Tibial nerve (tissue), 4 donors: ENCODE measurements around the gene MYH8.

Experiments used
- EP300 ChIP-seq, 2 donors: sonication (generic); formaldehyde crosslinking; IDR thresholded peaks; one replicate each; pipeline ENCODE4 v1.6.1; 2017; ENCODE audit warnings: antibody characterized with exemption in 2 of 2, mild to moderate bottlenecking in 1 of 2
- TF ChIP-seq, protein P1 (sequence below), 5 experiments: fragments of 200-600 bp in 3 of 5; fragments of 450-650 bp in 2 of 5; sonication (generic) in 3 of 5; IDR thresholded peaks; one replicate each; pipeline ENCODE4 v1.5.1; 2016 to 2019; ENCODE audit warnings: antibody characterized with exemption in 5 of 5, mild to moderate bottlenecking in 3 of 5, moderate library complexity in 2 of 5

DNA sequence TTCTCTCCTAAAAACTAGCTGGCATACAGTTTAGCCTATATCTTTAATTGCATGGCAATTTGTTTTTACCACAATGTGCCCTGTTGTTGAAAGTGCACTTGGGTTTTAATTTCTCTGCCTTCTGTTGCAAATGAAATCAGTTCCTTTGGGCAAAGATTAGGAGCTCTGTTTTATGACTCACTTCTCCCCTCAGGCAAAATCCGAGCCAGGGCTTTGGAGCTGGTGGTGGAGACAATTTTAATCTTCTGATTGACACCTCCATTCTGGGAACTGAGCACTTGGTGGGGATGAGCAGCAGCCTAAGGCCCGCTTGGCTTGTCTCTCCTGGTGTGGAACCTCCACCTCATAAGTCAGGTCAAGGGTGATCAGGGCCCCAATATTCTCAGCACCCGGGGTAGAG, 13.3 kb upstream of the MYH8 start:
- TF ChIP-seq, protein P1, sequence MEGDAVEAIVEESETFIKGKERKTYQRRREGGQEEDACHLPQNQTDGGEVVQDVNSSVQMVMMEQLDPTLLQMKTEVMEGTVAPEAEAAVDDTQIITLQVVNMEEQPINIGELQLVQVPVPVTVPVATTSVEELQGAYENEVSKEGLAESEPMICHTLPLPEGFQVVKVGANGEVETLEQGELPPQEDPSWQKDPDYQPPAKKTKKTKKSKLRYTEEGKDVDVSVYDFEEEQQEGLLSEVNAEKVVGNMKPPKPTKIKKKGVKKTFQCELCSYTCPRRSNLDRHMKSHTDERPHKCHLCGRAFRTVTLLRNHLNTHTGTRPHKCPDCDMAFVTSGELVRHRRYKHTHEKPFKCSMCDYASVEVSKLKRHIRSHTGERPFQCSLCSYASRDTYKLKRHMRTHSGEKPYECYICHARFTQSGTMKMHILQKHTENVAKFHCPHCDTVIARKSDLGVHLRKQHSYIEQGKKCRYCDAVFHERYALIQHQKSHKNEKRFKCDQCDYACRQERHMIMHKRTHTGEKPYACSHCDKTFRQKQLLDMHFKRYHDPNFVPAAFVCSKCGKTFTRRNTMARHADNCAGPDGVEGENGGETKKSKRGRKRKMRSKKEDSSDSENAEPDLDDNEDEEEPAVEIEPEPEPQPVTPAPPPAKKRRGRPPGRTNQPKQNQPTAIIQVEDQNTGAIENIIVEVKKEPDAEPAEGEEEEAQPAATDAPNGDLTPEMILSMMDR (IDR thresholded peaks at IDR 0.05): no peak
- TF ChIP-seq EP300 (IDR thresholded peaks at IDR 0.05): no peak
